GM19238 (cell line): ENCODE measurements around the gene RRP15.

Experiments
- DNase-seq: peaks from one replicate; pipeline ENCODE4 v3.0.0; 2011; ENCODE audit warnings: low spot score; ENCODE audit not compliant: insufficient read length

The RRP15 gene

DNA sequence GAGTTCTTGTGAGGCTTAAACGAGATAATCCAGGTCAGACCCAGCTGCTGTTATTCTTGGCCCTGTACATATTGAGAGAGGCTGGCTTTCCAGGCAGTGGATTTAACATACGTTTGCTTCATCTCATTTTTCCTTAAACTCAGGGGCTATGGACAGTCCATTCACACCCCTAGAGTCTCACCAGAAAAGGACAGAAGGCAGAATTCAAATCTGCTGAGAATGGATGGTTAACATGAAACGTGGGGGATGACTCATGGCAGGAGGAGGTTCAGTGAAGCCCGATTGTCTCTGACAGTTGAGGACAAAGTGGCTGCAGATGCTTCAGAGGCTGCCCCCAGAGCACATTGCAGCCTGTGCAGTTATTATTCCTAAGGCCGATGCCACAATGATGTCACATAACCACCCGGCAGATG, 99.5 kb downstream of the RRP15 start:
- DNase-seq = no peak
